ENCODE measurements around the gene S100A16. TPM values are rescaled to one million over a fixed set of nuclear protein-coding genes. Genes with fewer than 3 reads are reported as not detected.
"Not testable (repeated sequence)": the region's sequence is repeated elsewhere in the genome, so short reads cannot be mapped to it uniquely, and the experiment has no call there.

S100A16 gene
- total RNA-seq, 1 donor from 2014 or later = 38.8 TPM

DNA sequence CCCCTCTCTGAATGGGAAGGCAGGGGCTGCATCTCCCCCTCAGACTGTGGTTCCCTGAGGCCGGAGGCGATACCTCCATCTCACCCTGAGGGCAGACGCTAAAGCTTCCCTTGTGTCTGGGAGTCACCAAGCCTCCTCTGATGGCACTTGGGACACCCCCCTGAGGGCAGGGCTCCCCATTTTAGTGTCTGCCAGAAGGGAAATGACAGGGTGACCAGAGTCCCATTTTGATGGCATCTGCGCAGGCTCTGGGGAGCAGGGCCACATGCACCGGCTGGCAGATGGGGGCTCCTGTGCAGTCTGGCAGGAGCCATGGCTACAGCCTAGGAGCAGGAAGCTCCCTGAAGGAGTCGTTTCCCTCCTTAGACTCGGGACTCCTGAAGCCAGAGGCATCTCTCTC lies 48.9 kb downstream of the S100A16 start:
- H3K27ac ChIP-seq (replicated peaks) = no peak overlapping the region
- H3K9me3 ChIP-seq (replicated peaks) = no peaks in the 10 kb centered on the region
- TF ChIP-seq, protein P1, sequence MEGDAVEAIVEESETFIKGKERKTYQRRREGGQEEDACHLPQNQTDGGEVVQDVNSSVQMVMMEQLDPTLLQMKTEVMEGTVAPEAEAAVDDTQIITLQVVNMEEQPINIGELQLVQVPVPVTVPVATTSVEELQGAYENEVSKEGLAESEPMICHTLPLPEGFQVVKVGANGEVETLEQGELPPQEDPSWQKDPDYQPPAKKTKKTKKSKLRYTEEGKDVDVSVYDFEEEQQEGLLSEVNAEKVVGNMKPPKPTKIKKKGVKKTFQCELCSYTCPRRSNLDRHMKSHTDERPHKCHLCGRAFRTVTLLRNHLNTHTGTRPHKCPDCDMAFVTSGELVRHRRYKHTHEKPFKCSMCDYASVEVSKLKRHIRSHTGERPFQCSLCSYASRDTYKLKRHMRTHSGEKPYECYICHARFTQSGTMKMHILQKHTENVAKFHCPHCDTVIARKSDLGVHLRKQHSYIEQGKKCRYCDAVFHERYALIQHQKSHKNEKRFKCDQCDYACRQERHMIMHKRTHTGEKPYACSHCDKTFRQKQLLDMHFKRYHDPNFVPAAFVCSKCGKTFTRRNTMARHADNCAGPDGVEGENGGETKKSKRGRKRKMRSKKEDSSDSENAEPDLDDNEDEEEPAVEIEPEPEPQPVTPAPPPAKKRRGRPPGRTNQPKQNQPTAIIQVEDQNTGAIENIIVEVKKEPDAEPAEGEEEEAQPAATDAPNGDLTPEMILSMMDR (IDR thresholded peaks at IDR 0.05; ENCODE audit: borderline replicate concordance) = no peak
- no peaks in the 10 kb centered on the region for H3K27me3 ChIP-seq (ENCODE audit: low read depth)
- no peak for DNase-seq
- no peaks in the 10 kb centered on the region for H3K36me3 ChIP-seq
- intact Hi-C loops (cut with micrococcal nuclease) = loop anchor here (10.0 kb wide), 1 partner anchor 49 kb away; no protein-coding TSS in a partner anchor
- no peak overlapping the region for H3K4me3 ChIP-seq
- H3K4me1 ChIP-seq = peaks cover 40% of the 10 kb centered on the region

DNA sequence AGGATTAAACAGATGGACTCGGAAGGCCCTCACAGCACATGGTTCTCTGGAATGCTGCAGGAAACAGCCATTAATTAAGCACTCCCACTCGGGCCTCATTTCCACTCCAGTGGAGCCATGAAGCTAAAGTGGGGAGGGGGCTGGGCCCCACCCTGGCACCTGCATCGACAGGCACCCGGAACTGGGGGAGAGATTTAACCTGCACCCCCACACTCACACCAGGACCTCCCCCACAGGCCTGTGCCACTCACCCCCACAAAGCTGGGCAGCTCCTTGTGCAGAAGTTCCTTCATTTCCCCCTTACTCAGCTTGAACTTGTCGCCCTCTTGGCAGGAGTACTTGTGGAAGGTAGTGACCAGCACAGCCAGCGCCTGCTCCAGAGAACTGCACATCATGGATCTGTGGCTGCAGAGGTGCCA lies 49.4 kb downstream of the S100A16 start:
- intact Hi-C loops (cut with micrococcal nuclease) = loop anchor here (10.0 kb wide), 1 partner anchor 49 kb away; no protein-coding TSS in a partner anchor
- TF ChIP-seq, protein P1 (IDR thresholded peaks at IDR 0.05; ENCODE audit: borderline replicate concordance) = no peak
- no peaks in the 10 kb centered on the region for H3K27me3 ChIP-seq (ENCODE audit: low read depth)
- no peaks in the 10 kb centered on the region for H3K36me3 ChIP-seq
- no peak for DNase-seq
- no peak overlapping the region for H3K27ac ChIP-seq (replicated peaks)
- H3K9me3 ChIP-seq (replicated peaks) = no peaks in the 10 kb centered on the region
- peaks cover 35% of the 10 kb centered on the region for H3K4me1 ChIP-seq
- no peak overlapping the region for H3K4me3 ChIP-seq

DNA sequence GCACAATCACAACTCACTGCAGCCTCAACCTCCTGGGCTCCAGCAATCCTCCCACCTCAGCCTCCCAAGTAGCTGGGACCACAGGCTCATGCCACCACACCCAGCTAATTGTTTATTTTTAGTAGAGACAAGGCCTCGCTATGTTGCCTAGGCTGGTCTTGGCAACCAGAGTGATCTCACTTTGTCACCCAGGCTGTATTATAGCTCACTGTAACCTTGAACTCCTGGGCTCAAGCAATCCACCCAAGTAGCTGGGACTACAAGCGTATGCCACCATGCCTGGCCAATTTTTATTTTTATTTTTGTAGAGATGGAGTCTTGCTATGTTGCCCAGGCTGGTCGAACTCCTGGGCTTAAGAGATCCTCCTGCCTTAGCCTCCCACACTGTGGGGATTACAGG lies 50.9 kb downstream of the S100A16 start:
- H3K27ac ChIP-seq (replicated peaks) = not testable (repeated sequence)
- intact Hi-C loops (cut with micrococcal nuclease) = loop anchor here (10.0 kb wide), 1 partner anchor 47 kb away; no protein-coding TSS in a partner anchor

DNA sequence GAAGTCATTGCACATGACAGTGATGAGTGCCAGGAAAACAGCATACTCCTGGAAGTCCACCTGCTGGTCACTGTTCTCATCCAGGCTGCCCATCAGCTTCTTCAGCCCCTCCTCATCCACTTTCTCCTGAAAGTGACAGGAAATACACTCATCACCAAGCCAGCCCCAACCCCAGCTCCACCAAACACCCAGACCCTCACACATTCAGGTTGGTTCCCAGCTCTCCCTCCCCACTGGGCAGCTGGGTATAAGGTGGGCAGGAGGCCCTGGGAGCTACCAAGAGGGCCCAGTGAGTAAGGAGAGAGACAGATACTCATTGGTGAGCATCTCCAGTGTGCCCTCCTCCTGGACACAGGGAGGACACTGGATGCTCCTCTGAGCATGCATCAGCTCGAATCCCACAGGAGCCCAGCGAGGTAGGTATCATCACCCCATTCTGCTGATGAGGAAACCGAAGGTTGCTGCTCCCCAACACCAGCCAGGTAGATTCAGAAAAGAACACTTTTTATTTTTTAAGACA lies 51.4 kb downstream of the S100A16 start:
- Histone ChIP-seq H3K36me3 (no peaks in the 10 kb centered on the region), H3K9me3 (replicated peaks) (no peaks in the 10 kb centered on the region), H3K27ac (replicated peaks) (no peak overlapping the region), H3K27me3 (ENCODE audit: low read depth) (no peaks in the 10 kb centered on the region), H3K4me3 (no peak overlapping the region), H3K4me1 (peaks cover 15% of the 10 kb centered on the region)
- intact Hi-C loops (cut with micrococcal nuclease) = loop anchor here (10.0 kb wide), 1 partner anchor 47 kb away; no protein-coding TSS in a partner anchor
- TF ChIP-seq, protein P1 (IDR thresholded peaks at IDR 0.05; ENCODE audit: borderline replicate concordance) = no peak
- no peak for DNase-seq

More for the DNA sequence above, 50.9 kb downstream of the S100A16 start:
- H3K27me3 ChIP-seq (ENCODE audit: low read depth); H3K4me3 ChIP-seq; H3K36me3 ChIP-seq; DNase-seq; H3K9me3 ChIP-seq (replicated peaks): not testable (repeated sequence)
- peaks cover 20% of the 10 kb centered on the region for H3K4me1 ChIP-seq

DNA sequence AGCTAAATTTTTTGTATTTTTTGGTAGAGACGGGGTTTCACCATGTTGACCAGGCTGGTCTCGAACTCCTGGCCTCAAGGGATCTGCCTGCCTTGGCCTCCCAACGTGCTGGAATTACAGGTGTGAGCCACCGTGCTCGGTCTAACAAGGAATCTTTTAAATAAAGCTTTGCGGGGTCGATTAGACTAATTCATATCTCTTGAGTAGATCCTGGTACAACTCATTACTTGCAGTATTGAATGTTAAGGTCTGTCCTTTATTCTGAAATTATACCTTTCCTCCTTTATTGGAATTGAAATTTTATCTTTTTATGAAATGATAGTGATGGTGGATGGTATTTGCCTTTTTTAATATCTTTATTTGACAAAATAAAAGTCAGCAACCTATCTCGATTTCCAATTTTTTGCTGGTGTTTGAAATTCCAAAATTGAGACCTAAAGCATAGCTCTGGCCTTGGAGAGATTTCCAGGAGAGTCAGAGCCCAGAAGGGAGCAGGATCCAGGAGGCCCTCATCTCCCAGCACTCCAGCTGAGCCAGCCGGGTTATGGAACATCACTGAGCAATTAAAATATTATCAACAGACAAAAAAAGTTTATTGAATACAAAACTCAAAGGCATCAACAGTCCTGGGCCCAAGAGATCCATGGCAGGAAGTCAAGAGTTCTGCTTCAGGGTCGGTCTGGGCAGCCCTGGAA lies 52.0 kb downstream of the S100A16 start:
- Histone ChIP-seq H3K27me3 (ENCODE audit: low read depth) (no peaks in the 10 kb centered on the region), H3K36me3 (no peaks in the 10 kb centered on the region), H3K4me1 (peaks cover 9% of the 10 kb centered on the region), H3K27ac (replicated peaks) (no peak overlapping the region), H3K9me3 (replicated peaks) (no peaks in the 10 kb centered on the region), H3K4me3 (no peak overlapping the region)
- intact Hi-C loops (cut with micrococcal nuclease) = loop anchor here (10.0 kb wide), 1 partner anchor 46 kb away; no protein-coding TSS in a partner anchor
- TF ChIP-seq, protein P1 (IDR thresholded peaks at IDR 0.05; ENCODE audit: borderline replicate concordance) = no peak
- DNase-seq = no peak

DNA sequence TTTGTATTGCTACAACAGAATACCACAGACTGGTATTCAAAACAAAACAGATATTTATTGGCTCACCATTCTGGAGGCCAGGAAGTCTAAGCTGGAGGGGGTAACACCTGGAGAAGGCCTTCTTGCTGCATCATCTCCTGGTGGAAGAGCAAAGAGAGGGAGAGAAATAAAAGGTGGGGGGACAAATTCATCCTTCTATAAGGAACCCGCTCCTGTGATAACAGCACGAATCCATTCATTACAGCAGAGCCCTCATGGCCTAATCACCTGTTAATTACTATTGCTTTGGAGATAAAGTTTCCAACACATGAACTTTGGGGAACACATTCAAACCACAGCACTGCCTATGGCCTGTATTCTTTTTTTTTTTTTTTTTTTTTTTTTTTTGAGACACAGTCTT lies 52.7 kb downstream of the S100A16 start:
- H3K4me1 ChIP-seq = peaks cover 2% of the 10 kb centered on the region
- TF ChIP-seq, protein P1 (IDR thresholded peaks at IDR 0.05; ENCODE audit: borderline replicate concordance) = no peak
- no peaks in the 10 kb centered on the region for H3K9me3 ChIP-seq (replicated peaks)
- no peak overlapping the region for H3K4me3 ChIP-seq
- no peak for DNase-seq
- intact Hi-C loops (cut with micrococcal nuclease) = loop anchor here (10.0 kb wide), 1 partner anchor 45 kb away; no protein-coding TSS in a partner anchor
- no peak overlapping the region for H3K27ac ChIP-seq (replicated peaks)
- no peaks in the 10 kb centered on the region for H3K36me3 ChIP-seq
- no peaks in the 10 kb centered on the region for H3K27me3 ChIP-seq (ENCODE audit: low read depth)

All from left ventricle myocardium inferior (tissue), 1 donor.